AML-193 (cell line): Measurements from ENCODE around the gene GTPBP6.
"Not testable (repeated sequence)": the region's sequence is repeated elsewhere in the genome, so short reads cannot be mapped to it uniquely, and the experiment has no call there.

Experiments used
- DNase-seq, 2 experiments: peaks; one replicate each; lab custom pipeline; 2025; lab: John Stamatoyannopoulos, UW

The GTPBP6 gene

DNA sequence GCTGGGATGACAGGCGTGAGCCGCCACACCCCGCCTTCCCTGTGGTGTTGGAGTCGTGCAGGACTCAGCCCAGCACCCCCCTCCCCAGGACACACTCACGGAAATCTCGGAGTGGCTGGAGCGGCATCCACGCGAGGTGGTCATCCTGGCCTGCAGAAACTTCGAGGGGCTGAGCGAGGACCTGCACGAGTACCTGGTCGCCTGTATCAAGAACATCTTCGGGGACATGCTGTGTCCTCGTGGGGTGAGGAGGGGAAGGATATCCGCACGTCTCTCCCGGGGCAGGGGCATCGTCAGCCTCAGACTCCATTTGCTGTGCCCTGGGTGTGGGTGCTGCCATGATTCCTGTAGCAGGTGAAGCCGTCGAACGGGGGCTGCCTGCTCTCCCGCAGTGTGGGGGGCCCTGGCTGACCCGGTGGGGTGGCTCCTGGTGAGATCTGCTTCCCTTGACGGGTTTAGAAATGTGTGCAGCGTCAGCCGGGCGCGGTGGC is 27.1 kb downstream of the GTPBP6 start:
- no peak for DNase-seq

DNA sequence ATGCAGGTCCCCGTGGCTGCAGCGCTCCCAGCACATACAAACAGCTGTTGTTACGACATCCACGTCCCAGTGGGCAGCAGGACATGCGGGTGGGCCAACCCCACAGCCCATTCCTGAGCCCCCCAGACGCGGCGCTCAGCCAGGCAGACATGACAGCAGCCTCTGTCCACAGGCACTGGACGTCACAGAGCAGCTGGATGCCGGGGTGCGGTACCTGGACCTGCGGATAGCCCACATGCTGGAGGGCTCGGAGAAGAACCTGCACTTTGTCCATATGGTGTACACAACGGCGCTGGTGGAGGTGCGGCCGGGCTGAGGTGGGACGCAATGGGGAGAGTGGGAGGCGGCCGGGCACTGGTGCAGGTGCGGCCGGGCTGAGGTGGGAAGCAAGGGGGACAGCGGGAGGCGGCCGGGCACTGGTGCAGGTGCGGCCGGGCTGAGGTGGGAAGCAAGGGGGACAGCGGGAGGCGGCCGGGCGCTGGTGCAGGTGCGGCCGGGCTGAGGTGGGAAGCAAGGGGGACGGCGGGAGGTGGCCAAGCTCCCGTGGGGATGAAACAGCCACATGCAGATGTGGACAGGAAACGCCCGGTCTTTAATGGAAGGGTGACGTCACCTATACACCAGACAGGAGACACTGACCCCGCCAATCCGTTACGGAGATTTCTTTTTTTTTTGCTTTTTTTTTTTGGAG is 28.0 kb downstream of the GTPBP6 start:
- DNase-seq: no peak

DNA sequence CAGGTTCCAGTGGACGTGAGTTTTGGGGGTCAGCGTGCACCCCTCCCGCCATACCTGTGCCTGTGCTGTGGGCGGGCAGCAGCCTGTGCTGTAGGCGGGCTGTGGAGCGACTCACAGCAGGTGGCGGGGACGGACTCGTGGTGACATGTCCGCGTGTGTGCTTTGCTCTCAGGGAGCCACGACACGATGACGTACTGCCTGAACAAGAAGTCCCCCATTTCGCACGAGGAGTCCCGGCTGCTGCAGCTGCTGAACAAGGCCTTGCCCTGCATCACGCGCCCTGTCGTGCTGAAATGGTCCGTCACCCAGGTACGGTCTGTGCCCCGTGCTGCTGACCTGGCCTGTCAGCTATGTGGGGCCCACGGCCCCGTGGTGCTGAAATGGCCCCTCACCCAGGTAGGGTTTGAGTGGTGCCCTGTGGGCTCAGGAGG is 30.0 kb downstream of the GTPBP6 start:
- DNase-seq: no peak

DNA sequence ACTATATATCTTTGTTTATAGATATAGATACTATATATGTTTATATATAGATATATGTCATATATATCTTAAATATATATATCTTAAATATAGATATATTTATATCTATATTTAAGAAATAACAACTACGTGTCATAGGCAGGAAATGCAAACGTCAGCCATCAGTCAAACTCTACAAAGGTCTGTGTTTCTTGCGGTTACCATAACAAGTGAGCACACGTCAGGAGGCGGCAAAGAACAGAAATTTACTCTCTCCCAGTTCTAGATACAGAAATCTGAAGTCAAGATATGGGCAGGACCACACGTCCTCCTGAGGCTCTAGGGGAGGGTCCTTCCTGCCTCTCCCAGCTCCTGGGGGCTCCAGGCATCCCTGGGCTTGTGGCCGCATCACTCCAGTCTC is 30.9 kb downstream of the GTPBP6 start:
- DNase-seq: no peak

DNA sequence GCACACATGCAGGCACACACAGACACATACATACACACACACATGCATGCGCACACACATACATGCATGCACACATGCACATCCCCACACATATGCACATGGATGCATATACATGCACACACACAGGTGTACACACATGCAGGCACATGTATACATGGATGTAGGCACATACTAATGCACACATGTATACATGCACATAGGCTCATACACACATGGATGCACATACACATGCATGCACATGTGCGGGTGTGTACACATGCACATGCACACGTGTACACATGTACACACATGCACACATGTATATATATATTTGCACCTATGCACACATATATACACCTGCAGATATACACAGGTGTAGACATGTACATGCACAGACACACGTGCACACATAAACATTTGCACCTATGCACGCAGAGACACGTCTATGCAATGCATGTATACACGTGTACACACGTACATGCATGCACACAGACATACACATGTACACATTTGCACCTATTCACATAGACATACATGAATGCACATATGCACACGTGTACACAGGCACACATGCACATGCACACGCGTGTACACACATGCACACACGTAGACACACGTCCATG is 33.4 kb downstream of the GTPBP6 start:
- no peak for DNase-seq

DNA sequence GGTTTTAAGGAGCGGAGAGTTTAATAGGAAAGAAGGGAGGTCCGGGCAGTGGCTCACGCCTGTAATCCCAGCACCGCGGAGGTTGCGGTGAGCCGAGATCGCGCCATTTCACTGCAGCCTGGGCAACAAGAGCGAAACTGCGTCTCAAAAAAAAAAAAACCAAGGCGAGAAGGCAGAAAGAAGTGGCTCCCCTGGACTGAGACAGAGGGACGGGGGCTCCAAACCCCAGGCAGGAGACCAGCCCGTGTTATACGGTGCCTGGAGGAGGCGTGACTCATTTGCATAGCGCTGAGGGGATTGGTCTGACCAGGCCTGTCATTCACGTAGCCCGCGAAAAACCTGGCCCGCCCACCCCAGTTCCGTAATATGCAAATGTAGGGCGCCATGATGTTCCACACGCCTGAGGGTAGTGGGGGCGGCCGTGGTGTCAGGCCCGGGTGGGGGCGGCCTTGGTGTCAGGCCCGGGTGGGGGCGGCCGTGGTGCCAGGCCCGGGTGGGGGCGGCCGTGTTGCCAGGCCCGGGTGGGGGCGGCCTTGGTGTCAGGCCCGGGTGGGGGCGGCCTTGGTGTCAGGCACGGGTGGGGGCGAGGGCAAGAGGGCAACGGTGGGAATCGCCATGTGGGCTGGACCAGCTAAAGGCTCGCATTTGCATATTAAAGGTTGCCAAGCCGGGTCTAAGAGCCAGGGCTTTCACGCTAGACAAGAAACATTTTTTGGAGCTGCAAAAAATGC is 35.3 kb downstream of the GTPBP6 start:
- no peak for DNase-seq

DNA sequence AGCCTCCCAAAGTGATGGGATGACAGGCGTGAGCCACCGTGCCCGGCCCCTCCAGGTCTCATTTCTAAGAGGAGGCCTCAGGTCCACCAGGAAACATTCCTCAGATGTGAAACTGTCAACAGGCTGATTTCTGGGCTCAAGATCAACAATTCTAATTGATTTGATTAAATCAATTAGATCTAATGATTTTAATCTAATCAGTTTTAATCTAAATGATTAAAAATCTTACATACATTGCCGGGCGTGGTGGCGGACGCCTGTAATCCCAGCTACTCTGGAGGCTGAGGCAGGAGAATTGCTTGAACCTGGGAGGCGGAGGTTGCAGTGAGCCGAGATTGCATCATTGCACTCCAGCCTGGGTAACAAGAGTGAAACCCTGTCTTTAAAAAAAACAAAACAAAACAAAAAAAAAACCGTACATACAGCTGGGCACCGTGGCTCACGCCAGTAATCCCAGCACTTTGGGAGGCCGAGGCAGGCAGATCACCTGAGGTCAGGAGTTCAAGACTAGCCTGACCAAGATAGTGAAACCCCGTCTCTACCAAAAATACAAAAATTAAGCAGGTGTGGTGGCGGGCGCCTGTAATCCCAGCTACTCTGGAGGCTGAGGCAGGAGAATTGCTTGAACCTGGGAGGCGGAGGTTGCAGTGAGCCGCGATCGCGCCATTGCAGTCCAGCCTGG is 36.5 kb downstream of the GTPBP6 start:
- DNase-seq: not testable (repeated sequence)

DNA sequence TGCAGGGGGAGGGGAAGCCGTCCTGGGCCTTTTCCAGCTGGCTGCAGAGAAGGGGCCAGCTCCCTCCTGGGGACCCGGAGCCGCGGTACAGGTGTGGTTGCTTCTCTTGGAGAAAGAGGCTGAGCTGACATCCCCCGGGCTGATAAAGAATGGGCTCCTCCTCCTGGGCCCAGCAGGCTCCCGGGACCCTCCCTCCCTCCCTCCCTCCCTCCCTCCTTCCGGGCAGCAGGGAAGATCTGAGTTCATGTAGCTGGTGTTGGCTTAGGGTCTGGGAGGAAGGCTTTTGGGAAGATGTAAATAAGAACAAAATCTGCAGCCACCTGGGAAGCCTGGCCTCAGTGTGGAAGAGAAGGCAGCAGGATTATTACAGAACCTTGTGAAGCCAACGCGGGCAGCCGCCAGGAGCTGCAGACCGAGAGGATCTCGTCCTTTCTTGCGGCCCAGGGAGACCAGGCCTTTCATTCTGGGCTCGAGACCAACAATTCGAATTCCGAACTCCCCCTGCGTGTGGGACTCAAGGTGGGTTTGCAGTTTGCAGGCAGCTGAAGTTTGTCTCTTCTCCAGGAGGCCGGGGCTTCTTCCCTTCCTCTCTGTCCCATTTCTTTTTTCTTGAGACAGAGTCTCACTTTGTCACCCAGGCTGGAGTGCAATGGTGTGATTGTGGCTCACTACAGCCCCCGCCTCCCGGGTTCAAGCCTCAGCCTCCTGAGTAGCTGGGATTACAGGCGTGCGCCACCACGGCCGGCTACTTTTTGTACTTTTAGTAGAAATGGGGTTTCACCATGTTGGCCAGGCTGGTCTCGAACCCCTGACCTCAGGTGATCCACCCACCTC is 37.2 kb downstream of the GTPBP6 start, which contains the start of gene PLCXD1:
PLCXD1 (plus strand) TSS at position 216 of the 834 bp plus-strand sequence. CDS start 2,807 bp downstream, outside the sequence.
- DNase-seq: no peak

DNA sequence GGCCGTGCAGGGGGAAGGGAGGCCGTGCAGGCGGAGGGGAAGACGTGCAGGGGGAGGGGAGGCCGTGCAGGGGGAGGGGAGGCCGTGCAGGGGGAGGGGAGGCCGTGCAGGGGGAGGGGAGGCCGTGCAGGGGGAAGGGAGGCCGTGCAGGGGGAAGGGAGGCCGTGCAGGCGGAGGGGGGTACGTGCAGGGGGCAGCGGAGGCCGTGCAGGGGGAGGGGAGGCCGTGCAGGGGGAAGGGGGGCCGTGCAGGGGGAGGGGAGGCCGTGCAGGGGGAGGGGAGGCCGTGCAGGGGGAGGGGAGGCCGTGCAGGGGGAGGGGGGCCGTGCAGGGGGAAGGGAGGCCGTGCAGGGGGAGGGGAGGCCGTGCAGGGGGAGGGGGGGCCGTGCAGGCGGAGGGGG is 37.9 kb downstream of the GTPBP6 start:
- not testable (repeated sequence) for DNase-seq

DNA sequence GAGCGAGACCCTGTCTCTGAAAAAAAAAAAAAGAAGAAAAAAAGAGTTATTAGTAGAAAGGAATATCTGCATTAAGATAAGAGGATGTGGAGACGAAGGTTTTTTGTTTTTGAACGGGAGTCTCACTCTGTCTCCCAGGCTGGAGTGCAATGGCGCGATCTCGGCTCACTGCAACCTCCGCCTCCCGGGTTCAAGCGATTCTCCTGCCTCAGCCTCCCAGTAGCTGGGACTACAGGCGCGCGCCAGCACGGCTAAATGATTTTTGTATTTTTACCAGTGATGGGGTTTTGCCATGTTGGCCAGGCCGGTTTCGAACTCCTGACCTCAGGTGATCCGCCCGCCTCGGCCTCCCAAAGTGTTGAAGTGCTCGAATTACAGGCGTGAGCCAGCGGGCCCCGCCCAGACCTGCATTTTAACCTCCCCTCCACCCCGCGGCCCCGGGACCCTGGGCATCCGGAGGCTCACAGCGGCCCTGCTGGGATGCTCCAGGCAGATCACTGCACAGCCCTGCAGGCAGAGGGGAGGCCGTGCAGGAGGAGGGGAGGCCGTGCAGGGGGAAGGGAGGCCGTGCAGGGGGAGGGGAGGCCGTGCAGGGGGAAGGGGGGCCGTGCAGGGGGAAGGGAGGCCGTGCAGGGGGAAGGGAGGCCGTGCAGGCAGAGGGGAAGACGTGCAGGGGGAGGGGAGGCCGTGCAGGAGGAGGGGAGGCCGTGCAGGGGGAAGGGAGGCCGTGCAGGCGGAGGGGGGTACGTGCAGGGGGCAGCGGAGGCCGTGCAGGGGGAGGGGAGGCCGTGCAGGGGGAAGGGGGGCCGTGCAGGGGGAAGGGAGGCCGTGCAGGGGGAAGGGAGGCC is 38.6 kb downstream of the GTPBP6 start:
- DNase-seq: not testable (repeated sequence)

DNA sequence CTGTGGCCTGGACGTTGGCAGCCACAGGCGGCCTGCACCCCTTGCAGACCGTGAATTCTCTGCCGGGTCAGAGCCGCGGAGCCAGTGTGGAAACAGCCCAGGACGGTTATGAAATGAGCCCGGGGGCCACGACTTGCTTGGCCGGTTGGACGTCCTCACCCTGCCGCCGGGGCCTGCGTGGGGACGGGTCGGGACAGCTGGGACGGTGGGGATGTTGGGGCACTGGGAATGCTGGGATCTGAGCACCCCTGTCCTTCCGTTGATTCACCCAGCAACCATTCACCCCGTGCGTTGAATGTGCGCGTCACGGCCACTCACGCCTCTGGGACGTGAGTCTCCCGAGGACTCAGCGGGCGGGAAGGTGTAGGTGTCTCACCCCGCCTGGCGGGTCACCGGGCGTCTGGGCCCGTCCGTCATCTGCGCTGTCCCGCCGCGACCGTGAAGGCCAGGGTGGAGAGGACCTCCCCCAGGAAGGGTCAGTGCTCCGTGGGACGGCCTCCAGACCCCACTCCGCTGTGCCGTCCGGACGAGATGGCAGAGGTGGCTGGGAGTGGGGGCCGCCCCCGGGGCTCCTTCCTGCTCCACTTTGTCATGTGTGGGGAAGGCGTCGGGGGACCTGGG is 41.9 kb downstream of the GTPBP6 start:
- no peak for DNase-seq

DNA sequence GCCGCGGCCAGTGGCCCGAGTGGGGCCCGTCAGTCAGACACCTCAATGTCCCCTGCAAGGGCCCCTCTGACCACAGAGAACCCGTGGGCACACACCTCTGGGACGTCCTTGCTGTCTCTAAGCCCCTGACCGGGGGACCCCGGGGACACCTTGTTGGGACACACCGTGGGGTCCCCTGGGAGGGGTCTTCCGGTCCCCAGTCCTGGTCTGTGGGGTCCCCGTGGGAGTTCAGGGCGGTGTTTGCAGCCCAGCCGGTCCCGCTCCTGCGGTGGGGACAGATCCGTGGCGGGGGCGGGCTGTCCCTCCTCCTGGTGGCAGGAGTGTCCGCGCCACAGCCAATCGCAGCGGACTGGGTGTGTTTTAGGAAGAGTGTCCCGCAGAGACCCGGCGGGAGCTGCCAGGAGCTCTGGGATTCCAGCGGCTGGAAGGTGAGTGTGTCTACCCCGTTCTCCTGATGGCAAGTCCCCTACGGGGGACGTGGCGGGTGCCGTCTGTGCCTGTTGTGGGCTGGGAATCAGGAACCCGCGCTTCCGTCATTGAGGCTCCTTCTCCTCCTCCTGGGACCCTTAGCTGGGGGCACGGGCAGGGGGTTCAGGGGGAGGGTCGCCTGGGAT is 42.5 kb downstream of the GTPBP6 start:
- no peak for DNase-seq

DNA sequence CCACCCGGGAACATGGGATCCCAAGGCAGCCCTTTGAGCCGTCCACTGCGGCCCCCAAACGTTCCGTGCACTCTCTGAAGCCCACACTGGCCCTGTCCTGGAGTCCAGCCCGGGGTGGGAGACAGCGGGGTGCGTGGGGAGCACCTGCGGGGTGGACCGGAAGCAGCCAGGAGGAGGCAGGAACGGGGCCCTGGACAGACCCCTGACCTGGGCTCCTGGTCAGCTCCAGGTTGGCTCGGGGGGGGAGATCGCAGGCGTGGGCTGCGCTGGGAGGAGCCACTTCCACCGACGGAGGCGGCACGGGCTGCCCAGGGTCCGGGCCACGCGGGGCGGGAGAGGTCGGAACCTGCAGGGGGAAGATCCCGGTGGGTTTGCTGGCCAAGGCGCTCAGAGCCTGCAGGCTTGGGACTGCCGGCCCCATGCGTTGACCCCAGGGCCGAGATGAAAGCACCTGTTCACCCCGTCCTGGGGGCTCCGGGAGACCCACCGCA is 43.1 kb downstream of the GTPBP6 start:
- DNase-seq: no peak

DNA sequence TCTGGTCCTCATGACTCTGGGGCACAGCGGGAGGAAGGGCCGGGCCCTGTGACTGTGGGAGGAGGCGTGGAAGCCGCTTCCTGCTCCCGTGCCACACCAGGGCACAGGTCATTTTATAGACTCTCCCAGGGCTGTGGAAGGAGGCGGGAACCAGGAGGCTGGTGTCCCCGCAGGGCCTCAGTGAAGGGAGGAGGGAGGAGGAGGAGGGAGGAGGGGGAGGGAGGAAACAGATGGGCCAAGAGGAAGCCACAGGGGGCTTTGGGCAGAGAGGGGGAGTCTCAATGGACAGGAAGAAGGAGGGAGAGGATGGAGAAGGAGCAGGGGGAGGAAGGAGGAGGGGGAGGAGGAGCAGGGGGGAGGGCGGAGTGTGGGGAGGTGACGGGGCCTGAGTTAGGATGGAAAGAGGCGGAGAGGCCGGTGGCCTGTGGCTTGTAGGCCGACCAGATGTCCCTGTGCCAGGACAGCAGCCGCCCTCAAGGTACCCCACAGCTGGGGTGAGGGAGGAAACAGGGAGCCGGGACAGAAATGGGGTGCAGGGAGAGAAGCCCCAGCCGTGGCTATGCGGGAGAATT is 43.6 kb downstream of the GTPBP6 start:
- DNase-seq: no peak

DNA sequence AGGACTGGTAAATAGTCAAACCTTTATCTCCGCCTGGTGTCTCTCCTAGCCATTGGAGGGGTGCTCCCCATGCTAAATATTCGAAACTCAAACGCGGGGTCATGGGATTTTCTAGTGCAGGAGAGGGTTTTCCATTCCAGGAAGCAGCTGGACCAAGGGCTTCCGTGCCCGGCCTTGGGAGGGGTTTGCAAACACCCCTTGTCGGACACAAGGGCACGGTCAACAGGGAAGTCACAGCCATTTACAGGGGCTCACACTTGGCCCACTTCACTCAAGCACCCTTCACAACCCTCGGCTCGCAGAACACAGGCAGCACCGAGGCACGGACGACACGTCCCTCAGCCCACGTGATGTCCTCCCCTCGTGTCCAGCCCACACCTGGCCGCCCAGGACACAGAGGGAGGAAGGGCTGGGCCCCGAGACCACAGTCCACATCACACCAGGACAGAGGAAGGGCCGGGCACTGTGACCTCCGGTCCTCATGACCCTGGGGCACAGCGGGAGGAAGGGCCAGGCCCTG is 47.7 kb downstream of the GTPBP6 start:
- DNase-seq: no peak

DNA sequence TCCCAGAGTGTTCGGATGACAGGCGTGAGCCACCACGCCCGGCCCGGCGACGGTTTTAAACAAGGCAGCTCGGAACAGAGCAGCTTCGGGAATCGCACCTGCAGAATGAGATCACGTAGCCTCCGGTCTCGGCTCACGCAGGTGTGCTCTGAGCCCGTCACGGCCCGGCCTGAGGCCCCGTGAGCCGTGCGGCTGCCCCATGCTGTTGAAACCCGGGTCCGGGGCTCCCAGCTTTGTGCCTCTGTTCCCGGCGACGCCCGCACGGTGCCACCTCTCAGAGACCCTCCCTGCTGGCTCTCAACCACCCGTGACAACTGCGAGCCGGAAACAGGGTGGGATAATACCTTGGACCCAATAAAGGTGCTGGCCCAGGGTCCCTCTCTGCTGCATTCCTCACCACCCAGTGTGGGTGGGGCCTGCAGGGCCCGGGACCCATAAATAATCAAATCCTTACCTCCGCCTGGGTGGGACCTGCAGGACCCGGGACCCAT is 50.8 kb downstream of the GTPBP6 start:
- DNase-seq: no peak

DNA sequence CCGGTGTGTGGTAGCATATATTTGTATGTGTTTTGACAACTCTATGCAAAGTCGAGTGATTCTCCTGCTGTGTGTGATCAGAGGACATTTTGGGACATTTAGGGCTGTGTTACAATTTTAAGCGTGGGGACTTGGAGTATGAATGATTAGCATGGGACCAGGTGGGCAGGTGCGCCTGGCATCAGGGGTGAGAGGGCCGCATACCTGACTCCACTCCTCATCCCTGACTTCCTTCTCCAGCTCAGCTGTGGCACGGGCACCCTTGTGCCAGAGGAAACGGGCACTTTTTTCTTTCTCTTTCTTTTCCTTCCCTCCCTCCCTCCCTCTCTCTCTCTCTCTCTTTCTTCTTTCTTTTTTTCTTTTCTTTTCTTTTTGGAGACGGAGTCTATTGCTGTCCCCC is 53.1 kb downstream of the GTPBP6 start:
- DNase-seq: no peak

DNA sequence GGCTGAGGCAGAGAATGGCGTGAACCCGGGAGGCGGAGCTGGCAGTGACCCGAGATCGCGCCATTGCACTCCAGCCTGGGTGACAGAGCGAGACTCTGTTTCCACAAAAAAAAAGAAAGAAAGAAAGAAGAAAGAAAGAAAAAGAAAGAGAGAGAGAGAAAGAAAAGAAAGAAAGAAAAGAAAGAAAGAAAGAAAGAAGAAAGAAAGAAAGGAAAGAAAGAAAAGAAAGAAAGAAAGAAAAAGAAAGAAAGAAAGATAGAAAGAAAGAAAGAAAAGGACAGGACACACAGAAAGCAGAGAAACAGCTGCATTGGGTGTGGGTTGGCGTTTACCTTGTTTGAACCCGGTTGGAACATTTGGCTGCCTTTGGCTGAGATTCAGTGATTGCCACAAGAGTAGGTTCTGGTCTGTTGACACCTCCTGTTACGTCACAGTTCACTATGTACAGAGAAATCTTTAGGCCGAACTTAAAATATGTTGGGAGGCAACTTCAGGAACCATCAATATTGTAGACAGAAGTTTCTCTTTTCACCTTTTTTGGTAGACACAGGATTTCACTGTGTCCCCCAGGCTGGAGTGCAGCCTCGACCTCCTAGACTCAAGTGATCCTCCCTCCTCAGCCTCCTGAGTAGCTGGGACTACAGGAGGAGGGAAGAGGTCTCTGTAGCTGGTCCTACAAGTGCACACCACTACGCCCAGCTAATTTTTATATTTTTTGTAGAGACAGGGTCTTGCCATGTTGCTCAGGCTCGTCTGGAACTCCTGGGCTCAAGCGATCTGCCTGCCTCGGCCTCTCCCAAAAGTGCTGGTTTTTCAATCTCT is 53.8 kb downstream of the GTPBP6 start:
- no peak for DNase-seq
